Spleen (tissue), 11 donors: ENCODE data around the gene RANBP1. TPM values are rescaled to one million over a fixed set of nuclear protein-coding genes. Genes with fewer than 3 reads are reported as not detected.

Experiments used
- DNase-seq: peaks from one replicate; pipeline ENCODE4 v3.0.0-alpha.2; 2020
- H3K27ac ChIP-seq, 8 donors: fragments of 200-600 bp; sonication (generic) in 7 of 8; 1 replicate in 4 of 8; 2 replicates in 4 of 8; pipeline versions ENCODE4 v1.5.0 to v1.8.0; 2016 to 2021; ENCODE audit warnings: inconsistent platforms in 4 of 8, mild to moderate bottlenecking in 4 of 8, moderate library complexity in 1 of 8
- H3K27me3 ChIP-seq, 7 donors: fragments of 200-600 bp; sonication (generic) in 6 of 7; replicated peaks in 1 of 7; 1 replicate in 4 of 7; 2 replicates in 3 of 7; pipeline versions ENCODE4 v1.5.0 to v1.8.0; 2016 to 2021; ENCODE audit warnings: inconsistent platforms in 3 of 7, mild to moderate bottlenecking in 1 of 7
- H3K36me3 ChIP-seq, 6 donors: fragments of 200-600 bp; sonication (generic) in 5 of 6; 1 replicate in 4 of 6; 2 replicates in 2 of 6; pipeline versions ENCODE4 v1.5.0 to v1.8.0; 2016 to 2021; ENCODE audit warnings: inconsistent platforms in 2 of 6
- H3K4me1 ChIP-seq, 6 donors: fragments of 200-600 bp; sonication (generic) in 5 of 6; 1 replicate in 3 of 6; 2 replicates in 3 of 6; pipeline versions ENCODE4 v1.5.0 to v1.8.0; 2016 to 2021; ENCODE audit warnings: inconsistent platforms in 3 of 6
- H3K4me3 ChIP-seq, 8 donors: fragments of 200-600 bp; sonication (generic) in 7 of 8; 1 replicate in 4 of 8; 2 replicates in 4 of 8; pipeline versions ENCODE4 v1.5.0 to v1.8.0; 2016 to 2021; ENCODE audit warnings: inconsistent platforms in 4 of 8, mild to moderate bottlenecking in 4 of 8, moderate library complexity in 2 of 8
- H3K9me3 ChIP-seq, 8 donors: fragments of 200-600 bp; sonication (generic) in 7 of 8; 1 replicate in 4 of 8; 2 replicates in 4 of 8; pipeline versions ENCODE4 v1.5.0 to v1.8.0; 2016 to 2021; ENCODE audit warnings: inconsistent platforms in 4 of 8
- POLR2A ChIP-seq, 3 donors: fragments of 450-650 bp; IDR thresholded peaks; one replicate each; pipeline ENCODE4 v1.5.1; 2017; ENCODE audit warnings: antibody characterized with exemption in 3 of 3, mild to moderate bottlenecking in 1 of 3
- POLR2AphosphoS5 ChIP-seq, 3 donors: sonication (generic); formaldehyde crosslinking; IDR thresholded peaks; one replicate each; pipeline ENCODE4 v1.5.1; 2017; ENCODE audit warnings: antibody characterized with exemption in 3 of 3
- WGBS, 5 donors: extraction: QIAGEN DNeasy Blood & Tissue Kit in 3 of 5; methylation state at CpG; one replicate each; pipeline versions ENCODE4 v1.1.5 to v1.1.7; 2013 to 2018; 5-methylcytosine and 5-hydroxymethylcytosine counted together
- intact Hi-C: fragments of 100-400 bp; cut with DNase I; formaldehyde crosslinking; loops from one replicate; pipeline ENCODE4 v1.15.0; 2023; ENCODE audit warnings: low total_unique reads
- polyA plus RNA-seq, 3 donors: library from polyadenylated mRNA; stranded (reverse); fragments of 200-250 nt; gene quantifications; one replicate each; pipeline ENCODE4 v1.2.1, GENCODE V29; 2013
- total RNA-seq, 7 donors: library from RNA; depleted of rRNA in 3 of 7; stranded (reverse); fragments of >200 nt in 3 of 7; fragmentation: NEBNext Ultra II Directional in 4 of 7; extraction: Animal tissue kit (Norgen Biotek cat#: 25700) in 4 of 7; gene quantifications; one replicate each; pipeline versions ENCODE4 v1.1.0 to v1.2.1, GENCODE V29; 2016 to 2021
- TF ChIP-seq, protein P1 (sequence below), 11 experiments: fragments of 200-600 bp in 7 of 11; fragments of 450-650 bp in 4 of 11; sonication (generic) in 4 of 11; IDR thresholded peaks in 8 of 11; conservative IDR thresholded peaks in 3 of 11; 1 replicate in 7 of 11; 2 replicates in 4 of 11; pipeline versions ENCODE4 v1.4.0 to v1.8.0; 2016 to 2021; ENCODE audit warnings: antibody characterized with exemption in 11 of 11, inconsistent platforms in 4 of 11, mild to moderate bottlenecking in 1 of 11
- donor health status: healthy with polysubstance abuse.
- donor health status: DM: no; HTN: no; CAD: no; lungs with moderate emphysema.
- donor health status: DM: no; HTN: no; CAD: no.
- donor health status: Bipolar disorder and iron deficiency.
- donor health status: healthy.
- donor health status: DM: no; HTN: no; CAD: no.
- donor health status: DM: yes; HTN: yes; CAD: no.

The RANBP1 gene
- total and polyA plus RNA-seq, 10 donors, result 52.6 to 111 (median 94.6) TPM

DNA sequence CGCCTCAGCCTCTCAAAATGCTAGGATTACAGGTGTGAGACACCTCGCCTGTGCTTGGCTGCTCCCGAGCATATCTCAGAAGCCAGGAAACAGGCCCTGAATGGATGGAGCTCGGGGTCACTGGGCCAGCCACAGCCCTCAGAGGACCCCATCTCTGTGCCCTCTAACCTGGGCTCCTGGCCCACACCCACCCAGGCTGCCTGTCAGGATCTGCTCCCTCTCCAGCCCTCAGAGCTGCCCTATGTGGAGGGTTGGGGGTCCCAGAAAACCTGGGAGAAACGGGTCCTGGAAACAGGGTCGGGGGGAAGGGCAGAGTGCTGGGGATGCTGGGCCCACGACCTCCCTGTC, 40.1 kb downstream of the RANBP1 start:
- 55 to 73% (median 63%) methylated on average over 4 to 7 of the region's 7 CpGs for WGBS, 5 donors
- peak overlapping the region in 2 of 8 donors; percentile 1 to 3 for H3K27ac ChIP-seq
- H3K36me3 ChIP-seq, result no peaks in the 10 kb centered on the region
- TF ChIP-seq, protein P1, sequence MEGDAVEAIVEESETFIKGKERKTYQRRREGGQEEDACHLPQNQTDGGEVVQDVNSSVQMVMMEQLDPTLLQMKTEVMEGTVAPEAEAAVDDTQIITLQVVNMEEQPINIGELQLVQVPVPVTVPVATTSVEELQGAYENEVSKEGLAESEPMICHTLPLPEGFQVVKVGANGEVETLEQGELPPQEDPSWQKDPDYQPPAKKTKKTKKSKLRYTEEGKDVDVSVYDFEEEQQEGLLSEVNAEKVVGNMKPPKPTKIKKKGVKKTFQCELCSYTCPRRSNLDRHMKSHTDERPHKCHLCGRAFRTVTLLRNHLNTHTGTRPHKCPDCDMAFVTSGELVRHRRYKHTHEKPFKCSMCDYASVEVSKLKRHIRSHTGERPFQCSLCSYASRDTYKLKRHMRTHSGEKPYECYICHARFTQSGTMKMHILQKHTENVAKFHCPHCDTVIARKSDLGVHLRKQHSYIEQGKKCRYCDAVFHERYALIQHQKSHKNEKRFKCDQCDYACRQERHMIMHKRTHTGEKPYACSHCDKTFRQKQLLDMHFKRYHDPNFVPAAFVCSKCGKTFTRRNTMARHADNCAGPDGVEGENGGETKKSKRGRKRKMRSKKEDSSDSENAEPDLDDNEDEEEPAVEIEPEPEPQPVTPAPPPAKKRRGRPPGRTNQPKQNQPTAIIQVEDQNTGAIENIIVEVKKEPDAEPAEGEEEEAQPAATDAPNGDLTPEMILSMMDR (IDR thresholded peaks at IDR 0.05 in 8 of 11, conservative IDR thresholded peaks at IDR 0.05 in 3 of 11), result no peak
- TF ChIP-seq POLR2A (IDR thresholded peaks at IDR 0.05) (no peak), POLR2AphosphoS5 (IDR thresholded peaks at IDR 0.05) (no peak)
- H3K27me3 ChIP-seq, result peaks cover 0 to 58% (median 0%) of the 10 kb centered on the region in 7 donors
- H3K9me3 ChIP-seq, result no peaks in the 10 kb centered on the region
- peaks cover 4 to 49% (median 24%) of the 10 kb centered on the region in 6 donors for H3K4me1 ChIP-seq
- intact Hi-C loops, result loop anchor here (2.0 to 5.0 kb wide), 2 partner anchors 111 to 129 kb away; partner anchors contain the start of gene RTN4R
- H3K4me3 ChIP-seq, result no peak overlapping the region
- no peak for DNase-seq

- DNase-seq, result peak; percentile 95
- WGBS, 5 donors, result 21 to 55% (median 46%) methylated on average over 10 to 17 of the region's 17 CpGs
These were observed 40.9 kb downstream of the RANBP1 start for GRCh38 chr22:20156611-20157429.

GRCh38 chr22:20157430-20158183, 41.7 kb downstream of the RANBP1 start:
- H3K9me3 ChIP-seq, result no peaks in the 10 kb centered on the region
- peaks cover 4 to 43% (median 24%) of the 10 kb centered on the region in 6 donors for H3K4me1 ChIP-seq
- no peaks in the 10 kb centered on the region for H3K36me3 ChIP-seq
- H3K4me3 ChIP-seq, result no peak overlapping the region
- no peak for TF ChIP-seq POLR2A (IDR thresholded peaks at IDR 0.05)
- TF ChIP-seq, protein P1 (IDR thresholded peaks at IDR 0.05 in 8 of 11, conservative IDR thresholded peaks at IDR 0.05 in 3 of 11), result no peak
- no peak for TF ChIP-seq POLR2AphosphoS5 (IDR thresholded peaks at IDR 0.05)
- H3K27me3 ChIP-seq, result peaks cover 0 to 58% (median 0%) of the 10 kb centered on the region in 7 donors
- intact Hi-C loops, result loop anchor here (2.0 to 5.0 kb wide), 2 partner anchors 110 to 127 kb away; partner anchors contain the start of gene RTN4R
- H3K27ac ChIP-seq, result no peak overlapping the region
- 61 to 79% (median 64%) methylated on average over 6 to 15 of the region's 15 CpGs for WGBS, 5 donors
- DNase-seq, result no peak

More at GRCh38 chr22:20156611-20157429, 40.9 kb downstream of the RANBP1 start:
- H3K4me1 ChIP-seq, result peaks cover 4 to 49% (median 24%) of the 10 kb centered on the region in 6 donors
- H3K27me3 ChIP-seq, result peaks cover 0 to 58% (median 0%) of the 10 kb centered on the region in 7 donors
- no peaks in the 10 kb centered on the region for H3K36me3 ChIP-seq
- intact Hi-C loops, result loop anchor here (2.0 to 5.0 kb wide), 2 partner anchors 110 to 128 kb away; partner anchors contain the start of gene RTN4R
- no peak overlapping the region for H3K4me3 ChIP-seq
- H3K9me3 ChIP-seq, result no peaks in the 10 kb centered on the region
- TF ChIP-seq, protein P1 (IDR thresholded peaks at IDR 0.05 in 8 of 11, conservative IDR thresholded peaks at IDR 0.05 in 3 of 11), result peak; percentile 97 to 100 (median 99)
- TF ChIP-seq POLR2AphosphoS5 (IDR thresholded peaks at IDR 0.05) (peak in 2 of 3 donors; percentile 26 to 46), POLR2A (IDR thresholded peaks at IDR 0.05) (no peak)
- peak overlapping the region in 2 of 8 donors; percentile 1 to 3 for H3K27ac ChIP-seq
